IMR-90 (cell line): ENCODE measurements around the gene BTN2A1. TPM values are rescaled to one million over a fixed set of nuclear protein-coding genes. Genes with fewer than 3 reads are reported as not detected.

ENCODE experiments used
- ATAC-seq: fragments of 200-7000 bp; cut with Tn5 transposase; 2 replicates; pipeline ENCODE4 v1.9.1; 2020; ENCODE audit warnings: low read depth, mild to moderate bottlenecking, moderate library complexity
- BruUV-seq: library from RNA; stranded (reverse); fragments of 400-500 nt; replicated peaks from 2 replicates; lab custom pipeline; 2021; lab: Mats Ljungman, UMichigan
- CTCF ChIA-PET: fragments of 300-600 bp; formaldehyde crosslinking; extraction: SDS; loops from one replicate; lab custom pipeline; 2021; ENCODE audit warnings: antibody characterized with exemption; lab: Yijun Ruan, JAX
- POLR2A ChIA-PET: fragments of 300-600 bp; sonication (Branson Sonifier 250); formaldehyde crosslinking; loops from one replicate; lab custom pipeline; 2022; ENCODE audit warnings: antibody characterized with exemption; ENCODE audit not compliant: unreplicated experiment; lab: Charles Lee
- DNase-seq: peaks from one replicate; pipeline ENCODE4 v3.0.0; 2013
- H2AFZ ChIP-seq: replicated peaks from 2 replicates; pipeline ENCODE3; 2013; ENCODE audit warnings: low read length, mild to moderate bottlenecking; ENCODE audit not compliant: poor library complexity
- H2AK5ac ChIP-seq: 2 replicates; pipeline ENCODE4 v1.6.1; 2013; ENCODE audit warnings: low read depth, low read length, inconsistent platforms
- H2AK9ac ChIP-seq: replicated peaks from 2 replicates; pipeline ENCODE3; 2013; ENCODE audit warnings: mild to moderate bottlenecking, low read depth, low read length, moderate library complexity; ENCODE audit not compliant: poor library complexity
- H2BK120ac ChIP-seq: 2 replicates; pipeline ENCODE4 v1.6.1; 2013; ENCODE audit warnings: low read depth, low read length, inconsistent platforms
- H2BK15ac ChIP-seq: 3 replicates; pipeline ENCODE4 v1.6.1; 2013; ENCODE audit warnings: low read depth, low read length, inconsistent platforms
- H2BK20ac ChIP-seq: 2 replicates; pipeline ENCODE4 v1.6.1; 2013; ENCODE audit warnings: low read depth, mild to moderate bottlenecking, inconsistent platforms, low read length, moderate library complexity
- H2BK5ac ChIP-seq: 2 replicates; pipeline ENCODE4 v1.6.1; 2013; ENCODE audit warnings: mild to moderate bottlenecking, low read depth, low read length, inconsistent platforms; ENCODE audit not compliant: poor library complexity, severe bottlenecking
- H3K14ac ChIP-seq: replicated peaks from 2 replicates; pipeline ENCODE4 v1.6.1; 2013; ENCODE audit warnings: low read depth, low read length, inconsistent platforms
- H3K18ac ChIP-seq: 2 replicates; pipeline ENCODE4 v1.6.1; 2013; ENCODE audit warnings: low read depth, low read length, control low read depth
- H3K23ac ChIP-seq: 2 replicates; pipeline ENCODE4 v1.6.1; 2013; ENCODE audit warnings: low read depth, low read length, inconsistent platforms
- H3K27ac ChIP-seq: 2 replicates; pipeline ENCODE4 v1.5.1; 2013; ENCODE audit warnings: mild to moderate bottlenecking, control low read depth, low read length; ENCODE audit not compliant: insufficient read depth
- H3K27me3 ChIP-seq: 2 replicates; pipeline ENCODE4 v1.6.1; 2013; ENCODE audit warnings: low read length; ENCODE audit not compliant: control insufficient read depth, insufficient read depth
- H3K36me3 ChIP-seq: 2 replicates; pipeline ENCODE4 v1.6.1; 2013; ENCODE audit warnings: low read length, mixed read lengths; ENCODE audit not compliant: control insufficient read depth, insufficient read depth
- H3K4ac ChIP-seq: 2 replicates; pipeline ENCODE4 v1.6.1; 2013; ENCODE audit warnings: low read depth, low read length, inconsistent platforms
- H3K4me1 ChIP-seq: 2 replicates; pipeline ENCODE4 v1.6.1; 2013; ENCODE audit warnings: low read length, mixed read lengths; ENCODE audit not compliant: control insufficient read depth, insufficient read depth
- H3K4me2 ChIP-seq: 2 replicates; pipeline ENCODE4 v1.6.1; 2013; ENCODE audit warnings: low read depth, mild to moderate bottlenecking, control low read depth, low read length, moderate library complexity
- H3K4me3 ChIP-seq: 2 replicates; pipeline ENCODE4 v1.5.1; 2013; ENCODE audit warnings: low read depth, mild to moderate bottlenecking, control low read depth, low read length, moderate library complexity; ENCODE audit not compliant: insufficient read depth
- H3K56ac ChIP-seq: 2 replicates; pipeline ENCODE4 v1.6.1; 2013; ENCODE audit warnings: low read length, inconsistent platforms; ENCODE audit not compliant: insufficient read depth; ENCODE audit errors: extremely low read depth
- H3K79me1 ChIP-seq, 2 experiments: 2 replicates each; pipeline ENCODE4 v1.6.1; 2013; ENCODE audit warnings: low read length in 2 of 2, inconsistent platforms in 1 of 2, low read depth in 1 of 2
- H3K9ac ChIP-seq: 2 replicates; pipeline ENCODE4 v1.6.1; 2013; ENCODE audit warnings: low read depth, low read length, control low read depth
- H3K9me1 ChIP-seq: 2 replicates; pipeline ENCODE4 v1.6.1; 2013; ENCODE audit warnings: low read length, inconsistent platforms; ENCODE audit not compliant: insufficient read depth
- H3K9me3 ChIP-seq: 2 replicates; pipeline ENCODE4 v1.6.1; 2013; ENCODE audit warnings: low read length; ENCODE audit not compliant: control insufficient read depth, insufficient read depth
- H4K20me1 ChIP-seq: 2 replicates; pipeline ENCODE4 v1.6.1; 2013; ENCODE audit warnings: low read length, inconsistent platforms; ENCODE audit not compliant: insufficient read depth
- H4K5ac ChIP-seq: 2 replicates; pipeline ENCODE4 v1.6.1; 2013; ENCODE audit warnings: mild to moderate bottlenecking, low read depth, low read length, control low read depth
- H4K8ac ChIP-seq, 2 experiments: 2 replicates each; pipeline ENCODE4 v1.6.1; 2013; ENCODE audit warnings: low read depth in 2 of 2, low read length in 2 of 2, control low read depth in 1 of 2, inconsistent platforms in 1 of 2
- H4K91ac ChIP-seq: 2 replicates; pipeline ENCODE4 v1.6.1; 2013; ENCODE audit warnings: low read depth, low read length, inconsistent platforms; ENCODE audit not compliant: insufficient read depth
- BHLHE40 ChIP-seq: fragments of 150-350 bp; IDR thresholded peaks from 2 replicates; pipeline ENCODE4 v1.6.1; 2016; ENCODE audit warnings: mild to moderate bottlenecking, low read depth, low read length
- CEBPB ChIP-seq: IDR thresholded peaks from 2 replicates; pipeline ENCODE4 v1.6.1; 2012; ENCODE audit warnings: low read depth, low read length, improper control_type of control experiment
- FOS ChIP-seq: fragments of 150-350 bp; IDR thresholded peaks from 2 replicates; pipeline ENCODE4 v1.6.1; 2016; ENCODE audit warnings: low read depth, low read length
- MAFK ChIP-seq: IDR thresholded peaks from 2 replicates; pipeline ENCODE4 v1.6.1; 2012; ENCODE audit warnings: low read depth, low read length, improper control_type of control experiment
- MAZ ChIP-seq: IDR thresholded peaks from 2 replicates; pipeline ENCODE4 v1.6.1; 2012; ENCODE audit warnings: low read depth, mild to moderate bottlenecking, low read length, improper control_type of control experiment, moderate library complexity, borderline replicate concordance
- MXI1 ChIP-seq: IDR thresholded peaks from 2 replicates; pipeline ENCODE4 v1.6.1; 2012; ENCODE audit warnings: low read depth, mild to moderate bottlenecking, low read length, moderate library complexity, borderline replicate concordance
- NFE2L2 ChIP-seq: fragments of 150-350 bp; IDR thresholded peaks from 2 replicates; pipeline ENCODE4 v1.6.1; 2016; ENCODE audit warnings: low read depth, mild to moderate bottlenecking, low read length
- POLR2A ChIP-seq: IDR thresholded peaks from 2 replicates; pipeline ENCODE4 v1.6.1; 2012; ENCODE audit warnings: mild to moderate bottlenecking, low read depth, low read length
- RAD21 ChIP-seq: IDR thresholded peaks from 2 replicates; pipeline ENCODE4 v1.6.1; 2012; ENCODE audit warnings: low read length, improper control_type of control experiment
- RCOR1 ChIP-seq: IDR thresholded peaks from 2 replicates; pipeline ENCODE4 v1.6.1; 2012; ENCODE audit warnings: mild to moderate bottlenecking, low read length, improper control_type of control experiment; ENCODE audit not compliant: insufficient replicate concordance
- RFX5 ChIP-seq: IDR thresholded peaks from 2 replicates; pipeline ENCODE4 v1.8.0; 2012; ENCODE audit warnings: low read depth, mild to moderate bottlenecking, low read length, moderate library complexity
- WGBS, 2 experiments: methylation state at CpG; one replicate each; pipeline versions ENCODE4 v1.1.5 to v1.1.7; 2013; ENCODE audit warnings: missing lambda C conversion rate in 2 of 2; ENCODE audit not compliant: insufficient read length in 1 of 2; ENCODE audit errors: extremely low coverage in 2 of 2; 5-methylcytosine and 5-hydroxymethylcytosine counted together
- dilution Hi-C: fragments of 300-500 bp; cut with HindIII; formaldehyde crosslinking; loops from one replicate; pipeline ENCODE4 v1.14.3; 2018; ENCODE audit warnings: low sequenced_read_pairs; ENCODE audit not compliant: unreplicated experiment
- in situ Hi-C: fragments of 300-500 bp; cut with MboI; formaldehyde crosslinking; loops from 3 replicates; pipeline ENCODE4 v1.14.3; 2019; ENCODE audit warnings: low sequenced_read_pairs, inconsistent platforms, mixed read lengths
- intact Hi-C: fragments of 100-400 bp; cut with micrococcal nuclease; formaldehyde crosslinking; loops from 2 replicates; pipeline ENCODE4 v1.10.0; 2022
- polyA plus RNA-seq, 3 experiments: library from polyadenylated mRNA; depleted of rRNA; stranded (reverse); fragments of >200 nt; gene quantifications; 2 replicates each; pipeline ENCODE4 v1.2.3, GENCODE V29; 2012; ENCODE audit warnings: low replicate concordance in 1 of 3
- total RNA-seq: library from RNA; depleted of rRNA; stranded (reverse); fragments of >200 nt; gene quantifications from 2 replicates; pipeline ENCODE4 v1.2.3, GENCODE V29; 2012
- TF ChIP-seq, protein P1 (sequence below): conservative IDR thresholded peaks from 2 replicates; pipeline ENCODE4 v1.5.1; 2012; ENCODE audit warnings: mild to moderate bottlenecking, low read depth, low read length, improper control_type of control experiment
- TF ChIP-seq, protein P2 (sequence below): fragments of 150-350 bp; IDR thresholded peaks from 2 replicates; pipeline ENCODE4 v1.6.1; 2016; ENCODE audit warnings: low read depth, mild to moderate bottlenecking, low read length, moderate library complexity, borderline replicate concordance
- TF ChIP-seq, protein P3 (sequence below): fragments of 150-350 bp; IDR thresholded peaks from 2 replicates; pipeline ENCODE4 v1.6.1; 2017; ENCODE audit warnings: mild to moderate bottlenecking, antibody characterized with exemption, low read length, low read depth

BTN2A1 gene
- total and polyA plus RNA-seq, 2 of the 4 experiments (the other 2 are of a cell fraction), result 13.6 to 40.2 TPM

DNA sequence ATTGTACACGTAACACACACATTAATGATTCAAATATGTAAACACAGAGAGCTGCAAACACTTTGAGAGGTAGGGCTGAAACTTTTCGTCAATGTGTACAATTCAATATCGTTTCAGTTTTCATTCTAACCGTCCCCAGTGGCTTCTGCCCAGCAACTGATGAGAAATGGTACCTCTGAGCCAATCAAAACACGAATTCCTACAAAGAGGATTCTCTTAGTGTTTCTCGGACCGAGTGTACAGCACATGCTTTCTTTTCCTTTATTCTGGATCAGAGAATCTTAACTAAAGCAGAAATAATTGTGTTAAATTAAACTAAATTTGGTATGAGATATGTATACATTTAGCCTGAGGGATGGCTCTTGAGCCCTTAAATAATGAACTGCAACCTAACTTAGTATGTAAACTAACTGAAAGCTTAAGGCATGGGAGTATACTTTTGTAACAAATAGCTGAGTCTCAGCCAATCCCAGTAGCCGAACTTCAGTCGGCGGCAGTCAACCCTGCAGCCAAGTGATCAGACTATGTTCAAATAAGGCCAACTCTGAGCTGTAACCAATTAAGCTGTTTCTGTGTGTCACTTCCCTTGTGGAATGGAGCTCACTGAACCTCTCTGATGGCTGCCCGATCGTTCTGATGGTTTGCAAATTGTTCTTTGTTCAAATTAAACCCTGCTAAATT lies 16.1 kb downstream of the BTN2A1 start:
- Histone ChIP-seq H3K9ac (peak overlapping the region; percentile 99), H3K27me3 (no peaks in the 10 kb centered on the region), H2BK120ac (peak overlapping the region; percentile 97; the same call in 1 of the 2 replicates), H4K8ac (peak overlapping the region; percentile 96 to 99), H3K9me3 (no peaks in the 10 kb centered on the region; the same call in 1 of the 2 replicates), H3K4me3 (peak overlapping the region; percentile 53), H3K9me1 (peaks cover 15% of the 10 kb centered on the region), H3K23ac (peak overlapping the region; percentile 98; the same call in 1 of the 2 replicates), H3K36me3 (peaks cover 2% of the 10 kb centered on the region), H3K14ac (peak overlapping the region; percentile 99), H3K56ac (peak overlapping the region; percentile 99), H3K27ac (peak overlapping the region; percentile 98), H3K4me2 (peak overlapping the region; percentile 97), H2BK5ac (peak overlapping the region; percentile 97), H4K5ac (peak overlapping the region; percentile 100), H2AK9ac (no peak overlapping the region), H2AK5ac (no peak overlapping the region), H3K18ac (peak overlapping the region; percentile 95), H3K4me1 (peaks cover 24% of the 10 kb centered on the region), H4K91ac (peak overlapping the region; percentile 99; the same call in 1 of the 2 replicates), H3K4ac (peak overlapping the region; percentile 99), H2BK15ac (no peak overlapping the region), H4K20me1 (no peaks in the 10 kb centered on the region), H2BK20ac (peak overlapping the region; percentile 89), H2AFZ (no peak overlapping the region), H3K79me1 (peaks cover 4 to 29% of the 10 kb centered on the region in 2 experiments)
- ATAC-seq, result peak; percentile 90
- DNase-seq, result peak; percentile 97
- dilution Hi-C loops (no loop called here), in situ Hi-C loops (no loop called here), intact Hi-C loops (loop anchor here (5.0 kb wide), 1 partner anchor 48 kb away; no protein-coding TSS in a partner anchor)
- ChIA-PET POLR2A (interaction anchor here (0.6 to 0.9 kb wide), 2 partner anchors 68 to 128 kb away, joined by 3 to 5 read pairs; no protein-coding TSS in a partner anchor), CTCF (interaction anchor here (0.6 kb wide), 3 partner anchors 31 to 152 kb away, joined by 3 to 12 read pairs (median 3); no protein-coding TSS in a partner anchor)
- BruUV-seq, result no TSS peak
- WGBS, 2 experiments, result no CpG with 5 or more reads among the region's 12 CpGs
- TF ChIP-seq MXI1 (peak; percentile 53), MAFK (peak; percentile 23; the same call in 1 of the 2 replicates), BHLHE40 (peak; percentile 56; the same call in 1 of the 2 replicates), MAZ (no peak), RCOR1 (no peak), RFX5 (peak; percentile 97), CEBPB (peak; percentile 61; the same call in 1 of the 2 replicates), RAD21 (no peak), FOS (no peak), NFE2L2 (no peak), POLR2A (peak; percentile 79)
- TF ChIP-seq, protein P1, sequence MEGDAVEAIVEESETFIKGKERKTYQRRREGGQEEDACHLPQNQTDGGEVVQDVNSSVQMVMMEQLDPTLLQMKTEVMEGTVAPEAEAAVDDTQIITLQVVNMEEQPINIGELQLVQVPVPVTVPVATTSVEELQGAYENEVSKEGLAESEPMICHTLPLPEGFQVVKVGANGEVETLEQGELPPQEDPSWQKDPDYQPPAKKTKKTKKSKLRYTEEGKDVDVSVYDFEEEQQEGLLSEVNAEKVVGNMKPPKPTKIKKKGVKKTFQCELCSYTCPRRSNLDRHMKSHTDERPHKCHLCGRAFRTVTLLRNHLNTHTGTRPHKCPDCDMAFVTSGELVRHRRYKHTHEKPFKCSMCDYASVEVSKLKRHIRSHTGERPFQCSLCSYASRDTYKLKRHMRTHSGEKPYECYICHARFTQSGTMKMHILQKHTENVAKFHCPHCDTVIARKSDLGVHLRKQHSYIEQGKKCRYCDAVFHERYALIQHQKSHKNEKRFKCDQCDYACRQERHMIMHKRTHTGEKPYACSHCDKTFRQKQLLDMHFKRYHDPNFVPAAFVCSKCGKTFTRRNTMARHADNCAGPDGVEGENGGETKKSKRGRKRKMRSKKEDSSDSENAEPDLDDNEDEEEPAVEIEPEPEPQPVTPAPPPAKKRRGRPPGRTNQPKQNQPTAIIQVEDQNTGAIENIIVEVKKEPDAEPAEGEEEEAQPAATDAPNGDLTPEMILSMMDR, result no peak
- TF ChIP-seq, protein P2, sequence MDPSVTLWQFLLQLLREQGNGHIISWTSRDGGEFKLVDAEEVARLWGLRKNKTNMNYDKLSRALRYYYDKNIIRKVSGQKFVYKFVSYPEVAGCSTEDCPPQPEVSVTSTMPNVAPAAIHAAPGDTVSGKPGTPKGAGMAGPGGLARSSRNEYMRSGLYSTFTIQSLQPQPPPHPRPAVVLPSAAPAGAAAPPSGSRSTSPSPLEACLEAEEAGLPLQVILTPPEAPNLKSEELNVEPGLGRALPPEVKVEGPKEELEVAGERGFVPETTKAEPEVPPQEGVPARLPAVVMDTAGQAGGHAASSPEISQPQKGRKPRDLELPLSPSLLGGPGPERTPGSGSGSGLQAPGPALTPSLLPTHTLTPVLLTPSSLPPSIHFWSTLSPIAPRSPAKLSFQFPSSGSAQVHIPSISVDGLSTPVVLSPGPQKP, result no peak
- TF ChIP-seq, protein P3, sequence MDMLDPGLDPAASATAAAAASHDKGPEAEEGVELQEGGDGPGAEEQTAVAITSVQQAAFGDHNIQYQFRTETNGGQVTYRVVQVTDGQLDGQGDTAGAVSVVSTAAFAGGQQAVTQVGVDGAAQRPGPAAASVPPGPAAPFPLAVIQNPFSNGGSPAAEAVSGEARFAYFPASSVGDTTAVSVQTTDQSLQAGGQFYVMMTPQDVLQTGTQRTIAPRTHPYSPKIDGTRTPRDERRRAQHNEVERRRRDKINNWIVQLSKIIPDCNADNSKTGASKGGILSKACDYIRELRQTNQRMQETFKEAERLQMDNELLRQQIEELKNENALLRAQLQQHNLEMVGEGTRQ, result no peak
